Measurements from ENCODE around the gene SMAD2.
A peak's percentile ranks its signal among the peaks of the same experiment; 100 is the strongest.
"Not testable (repeated sequence)": the region's sequence is repeated elsewhere in the genome, so short reads cannot be mapped to it uniquely, and the experiment has no call there.

The SMAD2 gene

DNA sequence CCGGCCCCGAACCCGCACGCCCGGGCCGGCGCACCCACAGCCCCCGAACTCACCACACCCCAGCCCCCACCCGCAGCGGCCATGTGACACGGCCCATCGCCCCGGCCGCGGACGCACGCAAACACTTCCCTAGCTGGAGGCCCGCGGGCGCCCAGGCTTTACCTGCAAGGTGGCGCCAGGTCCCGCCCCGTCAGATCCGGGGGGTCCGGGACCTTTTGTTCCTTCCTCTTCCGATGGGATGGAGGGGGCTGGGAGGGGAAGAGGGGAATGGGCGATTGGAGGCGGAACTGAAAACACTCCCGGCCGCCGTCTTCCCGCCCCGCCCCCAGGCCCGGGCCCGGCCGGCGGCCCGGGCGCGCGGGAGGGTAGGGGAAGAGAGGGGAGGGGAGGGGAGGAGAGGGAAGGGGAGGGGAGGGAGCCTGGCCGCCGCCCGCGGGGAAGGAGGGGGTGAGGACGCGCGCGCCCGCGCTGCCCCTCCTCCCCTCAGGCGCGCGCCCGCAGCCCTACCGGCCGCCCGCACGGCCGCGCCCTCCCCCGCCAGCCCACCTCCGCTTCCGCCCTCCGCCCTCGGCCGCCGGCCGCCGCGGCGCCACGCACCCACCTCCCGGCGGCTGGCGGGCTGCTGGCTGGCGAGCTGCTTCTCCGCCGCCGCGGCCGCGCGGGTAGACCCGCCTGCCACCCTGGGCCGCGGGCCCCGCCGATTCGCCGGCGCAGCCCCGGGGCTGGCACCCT is at the start of gene SMAD2:
Gene SMAD2 (minus strand): TSS at position 461 of the 732 bp plus-strand sequence. CDS start 33,903 bp downstream, outside the sequence.
- peak; percentile 58 to 96 (median 70) for DNase-seq
- intact Hi-C loops (cut with DNase I) = loop anchor here (5.0 kb wide), 1 partner anchor 92 kb away; no protein-coding TSS in a partner anchor

DNA sequence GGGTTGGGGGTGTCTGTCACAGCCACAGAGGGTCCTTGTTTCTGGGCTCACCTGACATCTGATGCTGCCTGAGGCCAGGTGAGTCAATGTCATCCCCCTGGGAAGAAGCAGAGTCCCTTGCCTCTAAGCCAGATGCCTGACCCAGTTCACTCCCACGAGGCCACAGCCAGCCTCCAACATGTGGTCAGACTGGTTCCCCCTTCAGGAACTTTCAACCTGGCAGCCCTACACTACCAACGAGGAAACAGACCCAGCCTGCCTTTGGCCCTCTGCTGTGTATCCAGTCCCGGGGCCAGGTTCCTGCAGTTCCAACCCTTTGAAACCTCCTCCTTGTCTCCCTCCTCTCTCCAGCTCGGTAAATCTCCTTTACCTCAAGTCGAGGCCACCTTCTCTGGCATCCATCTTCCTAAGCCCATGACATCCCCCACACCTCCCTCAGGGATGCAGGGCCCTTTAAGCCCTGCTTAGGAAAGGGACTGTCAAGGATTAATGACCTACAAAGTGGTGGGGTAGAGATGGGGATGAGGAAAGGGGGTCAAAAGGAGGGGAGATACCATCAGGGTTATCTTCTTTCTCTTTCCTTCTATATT is 49.2 kb upstream of the SMAD2 start:
- intact Hi-C loops (cut with DNase I) = no loop called here
- DNase-seq = no peak

DNA sequence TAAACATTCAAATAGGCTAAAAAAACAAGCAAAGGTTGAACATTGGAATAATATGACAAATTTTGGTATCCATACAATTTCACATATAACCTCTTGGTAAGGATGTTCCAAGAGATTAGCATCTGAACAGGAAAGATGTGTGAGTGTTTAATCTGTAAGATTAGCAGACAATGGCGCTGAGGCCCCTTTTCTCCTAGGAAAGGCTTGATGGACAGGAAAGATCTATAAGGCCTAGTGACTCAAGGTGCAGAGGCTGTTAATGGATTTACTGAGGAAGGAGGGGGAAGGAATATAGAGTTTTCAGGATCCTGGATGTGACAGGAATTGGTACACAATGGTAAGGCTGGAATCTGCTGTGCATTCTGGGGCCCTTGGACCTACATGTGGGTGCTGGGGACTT is 48.1 kb upstream of the SMAD2 start:
- intact Hi-C loops (cut with DNase I) = no loop called here
- no peak for DNase-seq

DNA sequence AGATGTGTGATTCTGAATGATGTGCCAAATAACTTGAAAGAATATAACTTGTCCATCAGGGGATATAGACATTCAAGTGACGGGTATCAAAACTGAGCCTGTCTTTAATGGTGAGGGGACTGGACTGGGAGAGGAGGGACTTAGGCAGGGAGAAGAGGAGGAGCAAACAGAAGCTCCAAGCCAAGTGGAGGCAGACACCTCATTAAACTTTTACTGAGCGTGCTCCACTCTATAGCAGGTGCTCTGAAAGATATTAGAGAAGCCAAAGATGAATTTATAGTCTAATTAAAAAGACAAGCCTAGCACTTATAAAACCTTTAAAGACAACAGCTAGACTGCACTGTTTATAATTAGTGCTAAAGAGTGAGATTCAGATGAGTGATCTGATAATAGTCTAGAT is 47.7 kb upstream of the SMAD2 start:
- no peak for DNase-seq

DNA sequence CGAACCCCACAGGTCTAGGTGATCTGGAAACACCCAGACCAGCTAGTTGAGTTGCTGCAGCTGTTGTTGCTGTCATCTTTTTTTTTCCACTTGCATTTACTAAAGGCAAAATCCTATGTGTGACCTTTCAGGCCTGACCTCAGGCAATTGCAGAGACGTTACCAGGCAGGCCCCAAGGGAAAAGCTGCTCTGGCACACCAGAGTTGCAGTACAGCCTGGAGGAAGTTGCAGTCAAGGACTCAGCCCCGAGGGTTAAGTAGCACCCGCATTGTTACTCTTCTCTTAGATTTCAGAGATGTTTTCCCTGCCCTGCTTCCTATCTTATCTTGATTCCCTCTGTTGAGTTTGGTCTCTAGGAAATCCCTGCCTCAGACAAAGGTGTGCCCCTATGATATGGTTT is 45.2 kb upstream of the SMAD2 start:
- DNase-seq = no peak
- intact Hi-C loops (cut with DNase I) = no loop called here

More for the DNA sequence above, 47.7 kb upstream of the SMAD2 start:
- intact Hi-C loops (cut with DNase I) = no loop called here

DNA sequence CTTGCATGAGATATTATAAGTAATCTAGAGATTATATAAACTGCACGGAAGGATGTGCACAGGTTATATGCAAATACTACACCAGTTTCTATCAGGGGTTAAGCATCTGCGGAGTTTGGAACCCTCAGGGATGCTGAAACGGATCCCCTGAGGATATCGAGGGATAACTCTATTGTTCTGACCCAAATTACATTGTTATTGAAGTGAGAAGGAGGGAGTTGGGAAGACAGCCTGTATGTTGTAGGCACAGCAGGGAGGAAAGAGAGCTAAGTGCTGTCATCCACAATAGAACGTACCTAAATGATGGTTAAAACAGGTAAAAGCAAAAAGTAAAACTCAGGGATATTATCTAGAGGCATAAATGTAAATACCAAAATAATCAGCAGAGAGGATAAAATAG is 44.6 kb upstream of the SMAD2 start:
- no peak for DNase-seq
- intact Hi-C loops (cut with DNase I) = no loop called here

DNA sequence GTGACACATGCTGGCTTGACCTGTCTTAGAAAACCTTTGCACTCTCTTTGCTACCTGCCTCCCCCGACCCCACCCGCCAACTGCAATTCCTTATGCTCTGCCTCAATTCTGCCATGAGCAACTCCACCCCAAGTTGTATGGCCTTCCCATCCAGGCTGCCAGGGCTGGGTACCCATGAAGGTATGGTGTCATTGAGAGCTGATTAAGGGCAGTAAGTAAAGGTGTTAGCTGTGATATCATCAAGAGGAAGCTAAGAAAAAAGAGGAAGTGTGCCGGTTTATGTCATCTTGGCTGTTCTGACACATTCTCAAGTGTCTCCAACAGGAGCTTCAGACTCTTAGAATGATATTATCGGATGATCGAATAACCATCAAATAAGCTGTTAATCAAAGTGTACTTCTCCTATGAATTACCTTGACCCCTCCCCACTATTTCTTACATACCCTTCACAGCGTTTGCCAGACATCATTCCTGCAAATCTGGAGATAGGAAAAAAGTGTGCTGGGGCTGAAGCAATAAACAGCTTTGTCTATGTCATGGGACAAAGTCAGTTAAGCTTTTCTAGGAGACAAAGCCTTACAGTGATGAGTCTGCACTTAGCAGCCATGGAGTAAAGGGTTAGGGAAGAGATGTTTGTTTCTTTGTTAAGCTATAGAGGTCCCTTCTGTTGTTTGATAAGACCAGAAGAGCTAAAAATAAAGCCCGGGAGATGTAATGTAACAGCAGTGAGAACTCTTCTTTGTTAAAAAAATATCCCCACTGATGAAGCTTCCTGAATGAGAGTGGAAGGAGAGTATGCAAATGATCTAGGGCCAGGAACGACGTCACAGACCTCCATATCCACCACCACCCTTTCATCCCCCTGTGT is 40.4 kb upstream of the SMAD2 start:
- intact Hi-C loops (cut with DNase I) = no loop called here
- no peak for DNase-seq

DNA sequence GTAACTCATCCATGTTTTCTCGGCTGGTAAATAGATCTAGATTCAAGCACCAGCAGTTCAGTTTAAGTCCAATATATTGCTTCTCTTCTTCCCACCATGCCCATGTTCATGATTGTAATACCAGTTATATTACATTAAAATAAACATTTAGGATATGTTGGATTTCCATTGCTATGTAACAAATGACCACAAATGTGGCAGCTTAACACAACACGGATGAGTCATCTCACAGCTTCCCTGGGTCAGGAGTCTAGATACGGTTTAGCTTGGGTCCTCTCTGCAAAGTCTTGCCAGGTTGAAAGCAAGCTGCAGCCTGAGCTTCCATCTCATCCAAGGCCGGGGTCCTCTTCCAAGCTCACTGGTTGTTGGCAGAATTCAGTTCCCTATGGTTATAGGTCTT is 39.4 kb upstream of the SMAD2 start:
- intact Hi-C loops (cut with DNase I) = no loop called here
- DNase-seq = no peak

DNA sequence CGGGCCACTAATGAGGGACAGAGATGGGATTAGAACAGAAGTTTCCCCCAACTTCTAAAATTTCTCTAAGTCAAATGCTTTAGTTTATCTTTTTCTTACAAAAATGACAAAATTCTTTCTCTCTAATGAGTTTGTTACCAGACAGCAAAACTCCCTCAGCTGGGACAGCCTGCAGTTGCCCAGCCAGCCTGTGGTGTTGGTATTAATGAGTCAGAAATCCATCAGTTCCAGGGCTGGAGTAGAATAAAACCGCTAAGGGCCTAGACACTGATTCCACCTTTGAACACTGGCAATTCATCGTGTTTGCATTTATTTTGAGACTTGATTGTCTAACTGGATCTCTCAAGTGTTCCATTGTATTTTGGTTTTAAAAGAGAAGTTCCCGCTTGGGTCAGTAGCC is 38.3 kb upstream of the SMAD2 start:
- intact Hi-C loops (cut with DNase I) = no loop called here
- no peak for DNase-seq

DNA sequence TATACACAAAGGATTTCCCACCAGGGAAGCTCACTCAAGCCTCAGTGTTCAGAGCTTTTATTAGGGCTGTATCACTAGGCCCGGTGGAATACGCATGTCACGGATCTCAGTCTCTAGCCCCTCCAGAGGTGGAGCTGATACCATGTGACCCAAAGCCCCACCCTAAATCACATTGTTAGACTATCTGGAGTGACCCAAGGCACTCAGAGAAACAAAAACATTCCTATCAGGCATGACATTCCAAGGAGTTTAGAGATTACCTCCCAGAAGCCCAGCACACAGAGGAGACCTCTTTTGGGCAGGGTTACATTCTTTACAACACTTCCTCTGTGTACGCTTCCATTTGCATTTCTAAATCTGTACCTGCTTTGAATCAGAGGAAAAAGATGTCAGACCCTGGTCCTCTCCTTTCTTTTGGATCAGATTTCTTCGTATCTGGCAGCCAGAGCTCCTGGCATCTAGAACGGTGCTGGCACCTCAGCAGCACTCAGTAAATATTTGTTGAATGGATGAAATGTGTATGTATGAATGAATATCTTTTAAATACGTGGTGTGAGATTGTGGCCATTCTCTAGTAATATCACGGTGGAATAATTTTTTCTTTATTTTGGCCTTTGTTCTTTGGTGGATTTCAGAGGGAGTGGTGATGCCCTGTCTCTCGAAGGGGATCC is 37.7 kb upstream of the SMAD2 start:
- DNase-seq = no peak
- intact Hi-C loops (cut with DNase I) = no loop called here

DNA sequence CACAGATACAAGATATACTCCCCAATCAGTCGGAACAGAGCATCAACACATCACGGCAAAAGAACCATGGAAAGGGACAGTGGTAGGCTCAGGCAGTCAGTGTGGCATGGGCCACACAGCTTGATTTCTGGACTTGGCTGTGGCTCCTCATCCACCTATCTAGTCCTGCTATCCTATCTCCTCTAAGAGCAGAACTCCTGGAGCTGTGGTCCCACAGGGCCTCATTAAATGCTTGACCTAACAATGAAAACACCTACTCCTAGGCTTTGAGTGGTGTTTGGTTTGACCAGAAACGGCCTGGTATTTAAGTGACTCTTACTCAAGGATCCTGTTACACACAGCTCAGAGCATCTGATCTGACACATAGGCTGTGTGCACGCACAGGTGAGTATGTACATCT is 33.6 kb upstream of the SMAD2 start:
- DNase-seq = no peak
- intact Hi-C loops (cut with DNase I) = no loop called here

DNA sequence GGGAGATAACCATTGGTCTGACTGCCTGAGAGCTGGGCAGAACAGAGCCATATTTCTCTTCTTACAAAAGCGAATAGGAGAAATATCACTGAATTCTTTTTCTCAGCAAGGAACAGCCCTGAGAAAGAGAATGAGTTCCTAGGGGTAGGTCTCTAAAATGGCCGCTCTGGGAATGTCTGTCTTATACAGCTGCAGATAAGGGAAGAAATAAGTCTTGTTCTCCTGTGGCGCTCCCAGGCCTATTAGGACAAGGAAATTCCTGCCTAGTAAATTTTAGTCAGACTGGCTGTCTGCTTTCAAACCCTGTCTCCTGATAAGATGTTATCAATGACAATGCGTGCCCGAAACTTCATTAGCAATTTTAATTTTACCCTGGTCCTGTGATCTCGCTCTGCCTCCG is 30.5 kb upstream of the SMAD2 start:
- DNase-seq; intact Hi-C loops (cut with DNase I): not testable (repeated sequence)

DNA sequence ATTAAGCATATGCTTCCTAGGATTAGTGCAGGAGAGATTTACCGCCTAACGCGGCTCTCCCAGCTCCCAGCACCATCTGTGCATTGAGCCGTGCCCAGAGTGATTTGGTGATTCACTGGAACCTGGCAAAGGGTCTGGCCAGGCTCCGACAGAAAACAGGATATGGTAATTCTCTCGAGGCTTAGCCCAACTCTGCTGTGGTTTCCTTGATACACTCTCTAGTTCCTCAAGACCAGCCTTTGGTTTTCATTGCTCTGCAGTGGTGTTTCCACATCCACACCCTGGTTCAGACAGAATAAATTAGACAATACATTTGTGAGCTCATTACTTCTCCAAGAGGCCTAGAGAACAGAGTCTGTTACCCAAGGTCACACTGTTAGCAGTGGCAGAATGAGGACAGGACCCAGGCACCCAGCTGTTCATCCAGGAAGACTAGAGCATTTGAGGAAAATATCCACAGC is 23.0 kb upstream of the SMAD2 start:
- intact Hi-C loops (cut with DNase I) = no loop called here
- peak in 9 of 10 donors; percentile 31 to 94 (median 66) for DNase-seq

DNA sequence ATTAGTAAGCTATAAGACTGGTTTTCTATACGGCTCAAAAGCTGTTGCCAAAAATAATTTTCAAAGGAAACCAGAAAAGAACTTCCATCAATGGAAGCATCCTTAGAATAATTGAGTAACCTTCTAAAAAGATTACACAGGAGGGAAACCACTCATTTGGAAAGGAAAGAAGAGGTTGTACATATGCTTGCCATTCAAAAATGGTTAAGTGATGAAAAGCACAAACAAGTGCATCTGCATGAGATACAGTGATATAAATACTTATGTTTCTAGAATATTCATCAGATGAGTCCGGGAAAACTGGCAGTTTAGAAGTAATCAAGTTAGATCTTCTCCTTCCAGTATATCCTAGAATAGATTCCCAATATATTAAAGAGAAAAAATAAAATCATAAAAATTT is 20.1 kb upstream of the SMAD2 start:
- DNase-seq = no peak
- intact Hi-C loops (cut with DNase I) = no loop called here

DNA sequence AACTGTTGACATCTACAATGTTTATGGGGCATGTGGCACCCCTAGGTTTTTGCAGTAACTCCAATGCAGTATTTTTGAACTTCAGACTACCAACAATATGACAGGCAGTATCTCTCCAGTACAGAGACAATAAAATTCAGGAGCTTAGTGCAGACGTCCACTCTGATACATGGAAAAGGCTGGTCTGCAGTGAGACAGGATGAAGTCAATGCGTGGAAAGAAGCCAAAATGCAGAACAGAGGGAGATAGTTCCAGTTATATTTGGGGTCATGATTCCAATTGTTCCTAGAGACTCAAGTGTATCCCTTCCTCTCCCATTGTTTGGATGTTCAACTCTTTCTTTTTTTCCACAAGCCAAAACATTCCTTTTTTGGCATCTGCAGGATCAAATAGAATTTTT is 18.7 kb upstream of the SMAD2 start:
- intact Hi-C loops (cut with DNase I) = no loop called here
- DNase-seq = no peak

DNA sequence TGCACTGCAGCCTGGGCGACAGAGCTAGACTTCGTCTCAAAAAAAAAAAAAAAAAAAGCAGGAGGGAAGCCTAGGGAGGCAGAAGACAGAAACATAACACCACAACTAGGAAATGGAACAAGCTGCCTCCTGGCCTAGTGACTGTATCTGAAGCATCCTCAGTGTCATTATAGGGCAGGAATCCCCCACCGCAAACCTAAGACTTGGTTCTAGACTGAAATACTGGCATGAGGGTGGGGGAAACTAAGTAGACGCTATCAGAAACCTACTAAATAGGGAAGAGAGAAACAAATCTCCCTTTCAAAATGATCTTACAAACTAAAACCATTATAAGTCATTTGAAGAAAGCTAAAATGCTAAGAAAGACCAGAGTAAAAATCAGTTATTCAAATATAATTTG is 16.4 kb upstream of the SMAD2 start:
- intact Hi-C loops (cut with DNase I) = no loop called here
- no peak for DNase-seq

DNA sequence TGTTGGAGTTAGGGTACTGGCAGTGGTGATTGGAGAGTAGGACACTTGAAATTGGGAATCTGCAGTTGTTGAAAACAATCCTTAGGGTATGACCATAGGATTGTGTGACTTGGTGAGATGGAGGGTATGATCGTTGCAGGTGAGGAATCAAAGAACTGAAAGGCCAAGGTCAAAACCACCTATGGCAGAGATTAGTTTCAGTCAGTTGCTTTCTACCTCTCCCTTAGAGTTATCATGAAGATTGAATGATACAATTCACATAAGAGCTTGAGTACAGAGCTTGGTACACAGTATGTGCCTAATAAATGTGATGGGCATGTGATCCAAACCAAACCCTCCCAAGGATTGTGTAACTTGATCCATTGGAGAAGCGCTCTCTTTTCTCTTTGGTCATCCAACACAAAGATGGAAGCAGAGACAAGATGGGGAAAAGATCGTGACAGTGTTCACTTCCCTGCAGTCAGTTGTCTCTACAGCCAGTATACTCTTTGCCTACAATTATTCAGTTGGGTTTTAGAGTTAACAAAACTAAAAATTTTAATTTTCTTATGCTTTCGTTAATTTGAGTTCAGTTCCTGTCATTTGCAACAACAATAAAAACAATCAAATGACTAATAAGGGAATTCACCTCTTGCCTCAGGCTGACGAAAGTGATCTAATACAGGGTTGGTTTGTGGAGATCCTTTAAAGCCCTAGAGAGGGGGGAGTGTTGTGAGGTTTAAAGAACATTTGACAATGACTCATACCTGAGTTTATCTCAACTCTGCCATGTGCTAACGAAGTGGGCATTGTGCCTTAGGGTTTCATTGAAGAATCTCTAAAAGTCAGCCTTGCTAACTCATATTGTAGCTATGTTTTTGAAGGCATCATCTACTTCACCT is 14.8 kb upstream of the SMAD2 start:
- intact Hi-C loops (cut with DNase I) = no loop called here
- no peak for DNase-seq

DNA sequence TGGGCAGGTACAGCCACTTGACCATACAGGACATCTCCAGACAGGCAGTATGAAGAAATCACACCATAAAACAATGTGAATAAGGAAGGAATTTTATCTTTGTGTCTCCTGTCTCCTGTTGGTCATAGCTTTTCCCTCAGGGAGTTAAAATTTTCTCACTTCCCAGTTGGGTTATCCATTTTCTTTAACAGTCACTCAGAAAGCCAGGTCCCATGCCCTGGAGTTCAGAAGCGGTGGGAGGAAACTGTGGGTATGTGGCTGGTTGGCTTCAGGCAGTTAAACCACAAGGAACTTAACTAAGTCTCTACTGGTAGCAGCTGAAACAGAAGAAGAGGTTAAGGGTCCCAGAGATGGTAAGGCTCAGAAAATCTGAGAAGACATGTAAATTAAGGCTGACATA is 6.5 kb upstream of the SMAD2 start:
- intact Hi-C loops (cut with DNase I) = no loop called here
- no peak for DNase-seq

DNA sequence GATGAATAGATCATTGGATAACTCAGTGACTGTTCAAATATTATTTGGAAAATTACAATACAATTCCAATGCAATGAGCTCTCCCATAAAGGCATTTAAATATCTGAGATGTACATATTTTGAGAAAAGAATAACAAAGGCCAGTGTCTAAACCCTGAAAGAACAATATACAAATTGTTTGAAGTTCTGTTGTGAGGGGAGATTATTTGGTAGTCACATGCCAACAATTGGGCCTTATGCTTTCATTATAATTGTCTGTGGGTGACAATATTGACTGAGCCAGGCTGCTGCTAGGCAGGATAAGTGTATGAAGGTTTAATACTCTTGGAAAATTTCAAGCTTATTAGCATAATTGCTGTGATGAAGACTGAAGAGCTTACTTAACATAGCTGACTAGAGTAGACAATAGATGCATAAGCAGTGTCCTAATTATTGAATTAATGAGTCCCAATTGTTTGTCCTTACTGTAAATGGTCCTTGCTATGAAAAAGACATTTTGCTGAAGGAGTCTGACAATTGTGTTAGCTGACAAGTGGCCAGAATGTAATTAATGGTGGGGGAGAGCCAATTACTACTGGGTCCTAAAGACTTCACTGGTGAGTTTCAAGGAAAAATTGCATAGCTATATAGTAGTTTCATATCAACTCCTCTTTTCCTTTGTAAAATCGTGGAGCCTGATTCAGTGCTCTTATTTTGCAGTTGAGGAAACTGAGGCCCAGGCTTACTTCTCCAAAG is 5.0 kb upstream of the SMAD2 start:
- no peak for DNase-seq
- intact Hi-C loops (cut with DNase I) = no loop called here

Data from posterior cingulate gyrus (tissue), 11 donors.